NK-92 (cell line): ENCODE data around the gene PKNOX1.
"Not testable (repeated sequence)": the region's sequence is repeated elsewhere in the genome, so short reads cannot be mapped to it uniquely, and the experiment has no call there.

Experiments used
- DNase-seq: peaks from one replicate; lab custom pipeline; 2025; ENCODE audit not compliant: unreplicated experiment; lab: John Stamatoyannopoulos, UW

Gene PKNOX1

DNA sequence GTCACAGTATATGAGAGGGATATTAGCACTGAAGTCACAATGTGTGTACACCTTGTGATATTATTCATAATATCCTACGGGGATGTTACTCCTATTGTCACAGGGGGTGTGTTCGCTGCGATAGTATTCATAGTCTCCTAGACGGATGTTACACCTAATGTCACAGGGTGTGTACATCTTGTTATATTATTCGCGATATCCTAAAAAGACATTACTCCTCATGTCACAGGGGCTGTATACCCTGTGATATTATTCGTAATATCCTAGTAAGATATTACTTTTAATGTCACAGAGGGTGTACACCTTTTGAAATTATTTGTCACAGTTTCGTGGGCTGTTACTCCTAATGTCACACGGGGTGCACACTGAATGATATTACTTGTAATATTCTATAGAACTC, 23.2 kb upstream of the PKNOX1 start:
- not testable (repeated sequence) for DNase-seq

GRCh38 chr21:42956824-42957630, 17.3 kb upstream of the PKNOX1 start:
- peak; percentile 97 for DNase-seq

DNA sequence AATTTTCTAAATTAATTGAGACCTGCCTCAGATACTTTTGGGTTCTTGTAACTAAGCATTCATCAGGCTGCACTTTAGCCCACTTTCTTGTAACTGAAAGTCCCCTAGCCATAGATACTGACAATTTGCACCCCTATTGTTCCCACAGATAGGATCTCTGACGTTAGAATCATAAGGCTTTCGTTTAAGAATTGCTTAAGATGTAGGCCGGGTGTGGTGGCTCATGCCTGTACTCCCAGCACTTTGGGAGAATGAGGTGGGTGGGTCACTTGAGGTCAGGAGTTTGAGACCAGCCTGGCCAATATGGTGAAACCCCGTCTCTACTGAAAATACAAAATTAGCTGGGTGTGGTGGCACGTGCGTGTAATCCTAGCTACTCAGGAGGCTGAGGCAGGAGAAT, 16.2 kb upstream of the PKNOX1 start:
- not testable (repeated sequence) for DNase-seq

DNA sequence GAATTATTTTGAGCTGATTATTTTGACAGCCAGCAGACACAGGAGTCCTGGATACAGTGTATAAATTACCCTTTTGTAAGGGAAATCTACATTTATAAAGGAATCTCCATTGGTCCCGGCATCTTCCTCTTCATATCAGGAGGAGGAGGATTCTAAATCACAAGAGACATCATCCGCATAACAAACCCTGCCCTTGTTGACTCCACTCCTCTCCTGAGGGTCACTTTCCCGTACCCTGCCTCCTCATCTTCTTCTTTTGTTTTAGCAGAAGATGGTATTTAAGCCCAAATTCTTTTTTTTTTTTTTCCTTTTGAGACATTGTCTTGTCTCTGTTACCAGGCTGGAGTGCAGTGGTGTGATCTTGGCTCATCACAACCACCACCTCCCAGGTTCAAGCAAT, 14.6 kb upstream of the PKNOX1 start:
- DNase-seq: no peak

- DNase-seq: no peak
Observed at GRCh38 chr21:42962380-42963007, 11.9 kb upstream of the PKNOX1 start.

GRCh38 chr21:42964086-42964485, 10.3 kb upstream of the PKNOX1 start:
- DNase-seq: no peak

GRCh38 chr21:42964546-42965210, 9.7 kb upstream of the PKNOX1 start:
- DNase-seq: no peak

DNA sequence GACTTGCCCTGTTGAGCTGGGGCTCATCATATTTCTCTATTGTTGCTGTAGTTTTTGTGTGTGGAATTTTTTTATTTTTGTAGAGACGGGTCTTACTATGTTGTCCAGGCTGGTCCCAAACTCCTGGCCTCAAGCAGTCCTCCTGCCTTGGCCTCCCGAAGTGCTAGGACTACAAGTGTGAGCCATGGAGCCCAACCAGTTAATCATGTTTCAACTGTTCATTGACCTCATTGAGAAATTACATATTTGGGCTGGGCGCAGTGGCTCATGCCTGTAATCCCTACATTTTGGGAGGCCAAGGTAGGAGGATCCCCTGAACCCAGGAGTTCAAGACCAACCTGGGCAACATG, 9.2 kb upstream of the PKNOX1 start:
- no peak for DNase-seq

DNA sequence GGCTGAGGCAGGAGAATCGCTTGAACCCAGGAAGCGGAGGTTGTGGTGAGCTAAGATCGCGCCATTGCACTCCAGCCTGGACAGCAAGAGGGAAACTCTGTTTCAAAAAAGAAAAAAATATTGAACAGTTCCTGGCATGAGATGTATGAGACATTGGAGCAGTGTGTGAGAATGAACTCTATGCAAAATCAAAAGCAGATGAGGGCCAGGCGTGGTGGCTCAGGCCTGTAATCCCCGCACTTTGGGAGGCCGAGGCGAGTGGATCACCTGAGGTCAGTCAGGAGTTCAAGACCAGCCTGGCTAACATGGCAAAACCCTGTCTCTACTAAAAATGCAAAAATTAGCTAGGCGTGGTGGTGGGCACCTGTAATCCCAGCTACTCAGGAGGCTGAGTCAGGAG, 6.7 kb upstream of the PKNOX1 start:
- DNase-seq: not testable (repeated sequence)

GRCh38 chr21:42969193-42969600, 5.2 kb upstream of the PKNOX1 start:
- no peak for DNase-seq

DNA sequence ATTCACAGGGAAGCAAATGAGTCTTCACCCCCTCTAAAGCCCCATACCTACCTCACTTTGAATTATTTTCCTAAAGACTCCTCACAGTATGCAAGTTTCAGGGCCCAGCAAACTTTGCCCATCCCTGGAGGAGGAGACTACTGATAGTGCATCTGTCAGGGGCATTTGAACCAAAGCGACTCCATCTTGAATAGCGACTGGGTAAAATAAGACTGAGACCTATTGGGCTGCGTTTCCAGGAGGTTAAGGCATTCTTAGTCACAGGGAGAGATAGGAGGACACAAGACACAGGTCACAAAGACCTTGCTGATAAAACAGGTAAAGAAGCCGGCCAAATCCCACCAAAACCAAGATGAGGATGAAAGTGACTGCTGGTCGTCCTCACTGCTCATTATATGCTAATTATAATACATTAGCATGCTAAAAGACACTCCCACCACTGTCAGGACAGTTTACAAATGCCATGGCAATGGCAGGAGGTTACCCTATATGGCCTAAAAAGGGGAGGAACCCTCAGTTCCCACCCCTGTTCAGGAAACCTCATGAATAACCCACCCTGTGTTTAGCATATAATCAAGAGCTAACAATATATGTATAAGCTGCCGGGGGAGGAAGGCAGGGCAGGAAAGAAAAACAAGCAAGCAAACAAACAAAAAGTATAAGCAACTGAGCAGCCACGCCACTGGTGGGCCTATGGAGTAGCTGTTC, 3.3 kb upstream of the PKNOX1 start:
- DNase-seq: no peak

DNA sequence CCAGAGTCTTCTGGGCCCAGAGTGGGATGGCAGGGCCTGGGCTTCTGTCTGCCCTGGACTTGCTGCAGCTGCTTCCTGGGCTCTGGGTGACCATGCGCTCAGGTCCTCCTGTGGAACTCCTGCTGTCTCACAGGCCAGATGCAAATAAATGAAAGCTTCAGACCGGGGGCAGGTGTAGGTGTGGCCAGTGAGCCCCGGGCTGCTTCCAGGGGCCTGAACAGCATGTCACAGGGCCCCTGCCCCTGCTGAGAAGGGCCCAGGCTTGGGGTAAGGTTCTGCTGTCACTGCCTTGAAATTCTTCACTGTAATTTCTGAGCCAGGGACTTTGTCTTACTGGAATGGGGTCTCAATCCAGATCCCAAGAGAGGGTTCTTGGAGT, 2.5 kb upstream of the PKNOX1 start:
- DNase-seq: no peak

GRCh38 chr21:42973309-42973990, 912 bp upstream of the PKNOX1 start:
- no peak for DNase-seq

DNA sequence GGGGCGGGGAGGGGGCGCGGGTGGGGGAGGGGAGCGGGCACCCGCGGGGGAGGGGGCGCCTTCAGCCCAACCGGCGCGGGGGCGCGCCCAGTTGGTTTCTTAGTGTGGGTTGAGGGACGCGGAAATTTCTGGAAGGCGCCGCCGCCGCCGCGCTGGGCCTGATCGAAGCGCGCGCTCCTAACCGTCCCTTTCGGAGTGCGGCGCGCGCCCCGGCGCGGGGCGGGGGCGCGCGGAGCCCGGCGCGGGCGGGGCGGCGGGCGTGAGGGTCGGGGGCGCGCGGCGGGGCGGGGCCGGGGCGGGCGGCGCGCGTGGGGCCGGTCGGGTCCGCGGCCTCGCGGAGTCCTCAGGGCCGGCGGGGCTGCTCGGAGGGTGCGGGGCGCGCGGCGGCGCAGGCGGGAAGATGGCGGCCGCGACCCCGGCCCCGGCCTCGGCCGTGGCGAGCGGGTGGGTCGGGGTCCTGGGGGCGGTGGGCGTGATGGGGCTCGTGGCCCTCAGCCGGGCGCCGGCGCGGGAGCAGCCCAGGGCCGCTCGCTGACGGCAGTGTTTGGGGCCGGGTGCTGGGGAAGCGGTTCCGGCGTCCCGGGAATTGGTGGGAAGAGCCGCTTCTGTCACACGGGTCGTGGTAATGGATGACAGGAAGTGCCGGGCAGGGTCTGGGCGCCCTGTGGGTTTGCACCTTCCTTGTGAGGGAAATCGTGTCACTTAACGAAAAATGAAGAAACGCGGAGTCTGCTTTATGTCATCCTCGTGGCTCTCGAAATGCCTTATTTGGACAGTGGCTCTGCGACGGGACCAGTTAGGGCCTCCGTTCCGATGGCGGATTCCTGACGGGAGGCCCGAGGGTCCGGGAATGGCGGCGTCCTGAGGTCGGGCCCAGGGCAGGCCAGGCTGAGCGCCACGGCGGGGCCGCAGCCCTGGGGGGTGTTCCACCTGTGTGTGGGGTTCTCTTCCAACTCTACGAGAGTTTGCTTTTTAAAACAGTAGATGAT, 764 bp downstream of the PKNOX1 start:
- peak; percentile 13 for DNase-seq

DNA sequence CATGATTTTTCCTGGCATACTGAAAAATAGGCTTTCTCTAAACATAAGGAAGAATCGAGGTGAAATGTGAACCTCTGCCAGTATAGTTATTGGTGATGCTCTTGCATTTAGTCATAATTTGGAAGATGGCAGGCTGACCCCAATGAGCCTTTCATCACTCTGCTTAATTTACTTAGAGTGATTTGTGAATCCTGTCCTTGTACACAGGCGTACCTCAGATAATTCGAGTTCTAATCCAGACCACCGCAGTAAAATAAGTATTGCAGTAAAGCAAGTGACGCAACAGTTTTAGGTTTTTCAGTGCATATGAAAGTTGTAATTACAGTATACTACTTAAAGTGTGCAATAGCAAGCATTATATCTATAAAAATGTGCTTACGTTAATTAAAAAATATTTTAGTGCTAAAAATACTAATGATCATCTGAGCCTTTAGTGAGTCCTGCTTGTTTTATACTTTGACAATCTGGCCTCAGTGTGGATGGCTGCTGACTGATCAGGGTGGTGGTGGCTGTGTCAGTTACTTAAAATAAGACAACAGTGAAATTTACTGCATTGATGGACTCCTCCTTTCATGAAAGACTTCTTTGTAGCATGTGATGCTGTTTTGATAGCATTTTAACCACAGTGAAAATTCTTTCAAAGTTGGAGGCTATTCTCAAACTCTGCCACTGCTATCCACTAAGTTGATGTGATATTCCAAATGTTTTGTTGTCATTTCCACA, 1.7 kb downstream of the PKNOX1 start:
- DNase-seq: no peak

GRCh38 chr21:42980312-42981213, 6.2 kb downstream of the PKNOX1 start:
- DNase-seq: no peak

GRCh38 chr21:42981214-42981523, 6.8 kb downstream of the PKNOX1 start:
- DNase-seq: no peak

DNA sequence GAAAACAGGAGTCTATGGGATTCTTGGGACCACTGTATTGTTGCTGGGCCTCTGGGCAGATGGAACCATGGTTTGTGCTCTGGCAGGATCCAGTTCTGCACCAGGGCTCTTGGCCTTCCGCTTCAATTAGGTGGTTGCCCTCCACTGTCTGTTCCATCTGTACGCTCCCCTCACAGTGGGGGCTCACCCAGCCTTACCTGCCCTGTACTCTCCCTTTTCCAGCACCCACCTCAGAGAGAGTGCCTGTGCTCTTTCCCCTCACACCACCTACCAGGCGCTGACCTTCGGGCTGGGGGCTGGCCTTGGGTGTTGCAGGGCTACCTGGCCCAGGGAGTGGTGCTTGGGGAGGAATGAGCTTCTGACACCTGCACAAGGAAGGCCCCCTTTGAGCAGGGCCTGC, 7.5 kb downstream of the PKNOX1 start:
- no peak for DNase-seq
